GM23338 (cell line): ENCODE data around the gene RPTOR. TPM values are rescaled to one million over a fixed set of nuclear protein-coding genes. Genes with fewer than 3 reads are reported as not detected.
A peak's percentile ranks its signal among the peaks of the same experiment; 100 is the strongest.

Experiments used
- ATAC-seq: fragments of 200-7000 bp; cut with Tn5 transposase; 3 replicates; pipeline ENCODE4 v1.9.1; 2020
- DNase-seq: peaks from one replicate; pipeline ENCODE4 v3.0.0-alpha.2; 2015; ENCODE audit warnings: low spot score
- H2AFZ ChIP-seq: fragments of 200-600 bp; sonication (generic); 2 replicates; pipeline ENCODE4 v1.8.0; 2016; ENCODE audit warnings: antibody characterized with exemption, mild to moderate bottlenecking, moderate library complexity
- H3F3A ChIP-seq: fragments of 200-600 bp; sonication (generic); replicated peaks from 2 replicates; pipeline ENCODE4 v1.8.0; 2017; ENCODE audit warnings: antibody characterized with exemption, mixed run types, low read depth
- H3K27ac ChIP-seq: fragments of 200-600 bp; sonication (generic); 2 replicates; pipeline ENCODE4 v1.6.1; 2016; ENCODE audit warnings: low read depth
- H3K27me3 ChIP-seq: fragments of 200-600 bp; sonication (generic); 2 replicates; pipeline ENCODE4 v1.8.0; 2016; ENCODE audit warnings: mild to moderate bottlenecking, mixed run types, moderate library complexity; ENCODE audit not compliant: insufficient read depth
- H3K36me3 ChIP-seq: fragments of 200-600 bp; sonication (generic); 2 replicates; pipeline ENCODE4 v1.8.0; 2016; ENCODE audit warnings: mild to moderate bottlenecking; ENCODE audit not compliant: insufficient read depth
- H3K4me1 ChIP-seq: fragments of 200-600 bp; sonication (generic); 2 replicates; pipeline ENCODE4 v1.8.0; 2016; ENCODE audit warnings: mild to moderate bottlenecking, moderate library complexity; ENCODE audit not compliant: insufficient read depth
- H3K4me2 ChIP-seq: fragments of 200-600 bp; sonication (generic); 2 replicates; pipeline ENCODE4 v1.7.1; 2017; ENCODE audit warnings: mixed run types
- H3K4me3 ChIP-seq: fragments of 200-600 bp; sonication (generic); 2 replicates; pipeline ENCODE4 v1.6.1; 2016; ENCODE audit warnings: mixed run types
- H3K79me2 ChIP-seq: fragments of 200-600 bp; sonication (generic); replicated peaks from 2 replicates; pipeline ENCODE4 v1.8.0; 2017; ENCODE audit warnings: mild to moderate bottlenecking; ENCODE audit not compliant: insufficient read depth
- H3K9me2 ChIP-seq: fragments of 200-600 bp; sonication (generic); 2 replicates; pipeline ENCODE4 v1.8.0; 2017; ENCODE audit not compliant: insufficient read depth
- H4K20me1 ChIP-seq: fragments of 200-600 bp; sonication (generic); replicated peaks from 2 replicates; pipeline ENCODE4 v1.8.0; 2017; ENCODE audit warnings: mild to moderate bottlenecking; ENCODE audit not compliant: insufficient read depth
- H3K27ac Mint-ChIP-seq: 2 replicates; pipeline ENCODE4 v1.8.0; 2020; ENCODE audit warnings: inconsistent platforms, mild to moderate bottlenecking, moderate library complexity, mixed read lengths
- H3K27me3 Mint-ChIP-seq: 3 replicates; pipeline ENCODE4 v1.8.0; 2022; ENCODE audit warnings: low read depth, mild to moderate bottlenecking, moderate library complexity, mixed read lengths, inconsistent platforms; ENCODE audit not compliant: insufficient read depth, poor library complexity
- H3K36me3 Mint-ChIP-seq: 3 replicates; pipeline ENCODE4 v1.8.0; 2021; ENCODE audit warnings: low read depth, mild to moderate bottlenecking, inconsistent platforms, moderate library complexity, mixed read lengths
- H3K4me1 Mint-ChIP-seq: 3 replicates; pipeline ENCODE4 v1.8.0; 2020; ENCODE audit warnings: mild to moderate bottlenecking, inconsistent platforms, mixed read lengths
- H3K4me3 Mint-ChIP-seq: 3 replicates; pipeline ENCODE4 v1.8.0; 2021; ENCODE audit warnings: moderate library complexity, mild to moderate bottlenecking, inconsistent platforms, mixed read lengths
- H3K9me3 Mint-ChIP-seq: 3 replicates; pipeline ENCODE4 v1.8.0; 2020; ENCODE audit warnings: moderate library complexity, mild to moderate bottlenecking, inconsistent platforms, mixed read lengths
- CTCF ChIP-seq, 2 experiments: fragments of 200-600 bp in 1 of 2; sonication (generic) in 1 of 2; conservative IDR thresholded peaks; 2 replicates each; pipeline versions ENCODE4 v1.5.1 to v1.6.1; 2016 to 2017; ENCODE audit warnings: antibody characterized with exemption in 2 of 2, low read depth in 2 of 2, mild to moderate bottlenecking in 2 of 2, moderate library complexity in 1 of 2
- EZH2 ChIP-seq: fragments of 200-600 bp; sonication (generic); IDR thresholded peaks from one replicate; pipeline ENCODE4 v1.8.0; 2017; ENCODE audit warnings: antibody characterized with exemption, mild to moderate bottlenecking, low read depth; ENCODE audit not compliant: unreplicated experiment
- EZH2phosphoT487 ChIP-seq: fragments of 200-600 bp; sonication (generic); IDR thresholded peaks from one replicate; pipeline ENCODE4 v1.8.1; 2018; ENCODE audit warnings: antibody characterized with exemption; ENCODE audit not compliant: unreplicated experiment
- JUNB ChIP-seq: IDR thresholded peaks from one replicate; pipeline ENCODE4 v1.6.1; 2016; ENCODE audit warnings: antibody characterized with exemption; ENCODE audit not compliant: unreplicated experiment
- NANOG ChIP-seq: IDR thresholded peaks from 2 replicates; pipeline ENCODE4 v1.6.1; 2016; ENCODE audit warnings: antibody characterized with exemption, borderline replicate concordance
- ZNF331 ChIP-seq: fragments of 250-450 bp; sonication (Bioruptor Pico); IDR thresholded peaks from 2 replicates; pipeline ENCODE4 v1.5.0; 2020; ENCODE audit warnings: low read depth, mild to moderate bottlenecking, moderate library complexity
- ZNF462 ChIP-seq: fragments of 250-450 bp; sonication (Bioruptor Pico); IDR thresholded peaks from 2 replicates; pipeline ENCODE4 v1.5.0; 2020; ENCODE audit warnings: mild to moderate bottlenecking, moderate library complexity
- polyA plus RNA-seq: library from polyadenylated mRNA; unstranded; fragments of >200 nt; fragmentation: Nextera tagmentation; extraction: Ambion mirVana; gene quantifications from 2 replicates; pipeline ENCODE4 v1.2.1, GENCODE V29; 2016
- total RNA-seq: library from RNA; depleted of rRNA; stranded (reverse); fragments of >200 nt; shearing (Covaris generic); gene quantifications from 2 replicates; pipeline ENCODE4 v1.2.3, GENCODE V29; 2014

RPTOR gene
- total and polyA plus RNA-seq, 2 experiments from 2014 or later: 9.5 to 38.0 TPM

- no peak for TF ChIP-seq ZNF462 (CRISPR knock-in tag)
- TF ChIP-seq ZNF331 (CRISPR knock-in tag): no peak
These were observed 157.1 kb downstream of the RPTOR start (continued) for GRCh38 chr17:80701730-80702129.

DNA sequence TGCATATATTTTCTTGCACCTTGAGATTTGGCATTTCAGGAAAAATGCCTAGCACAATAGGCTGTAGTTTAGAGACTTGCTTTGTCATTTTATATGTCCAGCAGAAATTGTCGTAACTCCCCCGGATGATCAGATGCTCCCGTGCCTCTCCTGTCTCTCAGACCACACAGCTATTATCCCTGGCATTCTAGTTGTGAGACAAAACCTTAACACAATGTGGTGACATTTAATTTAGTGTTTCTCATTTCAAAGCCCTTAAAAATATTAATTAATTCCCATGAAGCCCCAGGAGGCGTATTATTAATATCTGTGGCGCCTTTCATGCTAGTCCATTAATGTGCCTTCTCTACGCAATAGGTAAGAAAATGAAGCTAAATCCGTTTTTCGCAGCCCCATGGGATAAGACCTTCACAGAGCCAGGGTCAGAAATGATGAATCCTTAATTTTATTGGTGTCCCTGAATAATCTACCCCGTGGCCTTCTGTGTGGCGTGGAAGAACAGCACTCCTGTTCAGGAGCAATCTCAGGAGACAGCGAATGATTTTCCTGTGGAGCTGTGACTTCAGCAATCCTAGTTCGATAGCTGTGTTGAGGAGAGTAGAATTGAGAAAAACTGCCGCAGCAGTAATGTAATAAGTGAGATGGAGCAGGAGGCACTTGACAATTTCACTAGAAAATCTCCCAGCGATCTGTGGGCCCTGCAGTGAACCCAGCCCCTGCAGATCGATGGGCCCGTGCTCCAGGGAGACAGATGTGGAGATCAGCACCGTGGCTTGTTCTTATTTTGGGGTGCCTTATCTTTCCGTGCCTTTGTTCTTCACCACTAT lies 157.9 kb downstream of the RPTOR start:
- peaks cover 13% of the 10 kb centered on the region for H3K27me3 Mint-ChIP-seq
- peaks cover 5% of the 10 kb centered on the region for H3K36me3 Mint-ChIP-seq
- no peaks in the 10 kb centered on the region; the same call in 1 of the 2 replicates for H3K36me3 ChIP-seq
- peaks cover 9% of the 10 kb centered on the region; the same call in 1 of the 2 replicates for H3K9me2 ChIP-seq
- peaks cover 42% of the 10 kb centered on the region for H3K4me1 Mint-ChIP-seq
- H2AFZ ChIP-seq: no peak overlapping the region
- H3K4me3 ChIP-seq: no peak overlapping the region
- H3K27ac Mint-ChIP-seq: 0 out of 2 replicates have a peak overlapping the region, but pooled peaks have one; percentile 52
- 0 out of 2 replicates have a peak overlapping the region, but pooled peaks have one; percentile 19 for H3K27ac ChIP-seq
- no peaks in the 10 kb centered on the region for H3F3A ChIP-seq
- H3K27me3 ChIP-seq: no peaks in the 10 kb centered on the region
- no peak overlapping the region for H3K4me3 Mint-ChIP-seq
- peaks cover 16% of the 10 kb centered on the region for H3K4me1 ChIP-seq
- peaks cover 58% of the 10 kb centered on the region for H3K79me2 ChIP-seq
- no peak for DNase-seq
- no peaks in the 10 kb centered on the region for H4K20me1 ChIP-seq
- H3K9me3 Mint-ChIP-seq: peaks cover 9% of the 10 kb centered on the region
- no peak for ATAC-seq
- H3K4me2 ChIP-seq: no peak overlapping the region
- TF ChIP-seq CTCF (conservative IDR thresholded peaks at IDR 0.05; ENCODE audit: low read depth in 2 of 2) (no peak), JUNB (no peak), EZH2phosphoT487 (no peak), EZH2 (no peak), NANOG (no peak)
